Adrenal gland (tissue), 12 donors: Measurements from ENCODE around the gene NPAS1. TPM values are rescaled to one million over a fixed set of nuclear protein-coding genes. Genes with fewer than 3 reads are reported as not detected.
"Not testable (repeated sequence)": the region's sequence is repeated elsewhere in the genome, so short reads cannot be mapped to it uniquely, and the experiment has no call there.

Source experiments
- DNase-seq, 7 donors: peaks; one replicate each; pipeline ENCODE4 v3.0.0-alpha.2; 2019 to 2020
- H3K27ac ChIP-seq, 5 donors: fragments of 200-600 bp; sonication (generic) in 4 of 5; 1 replicate in 3 of 5; 2 replicates in 2 of 5; pipeline versions ENCODE4 v1.5.1 to v1.8.0; 2016 to 2020; ENCODE audit warnings: mild to moderate bottlenecking in 1 of 5
- H3K27me3 ChIP-seq: fragments of 200-600 bp; 2 replicates; pipeline ENCODE4 v1.8.0; 2021
- H3K36me3 ChIP-seq, 2 donors: fragments of 200-600 bp; replicated peaks in 1 of 2; 1 replicate in 1 of 2; 2 replicates in 1 of 2; pipeline versions ENCODE4 v1.5.1 to v1.8.0; 2018 to 2022
- H3K4me1 ChIP-seq, 2 donors: fragments of 200-600 bp; replicated peaks in 1 of 2; 1 replicate in 1 of 2; 2 replicates in 1 of 2; pipeline versions ENCODE4 v1.5.1 to v1.8.0; 2018 to 2021
- H3K4me3 ChIP-seq, 4 donors: fragments of 200-600 bp; sonication (generic) in 3 of 4; one replicate each; pipeline ENCODE4 v1.5.1; 2016 to 2018
- H3K9me3 ChIP-seq, 3 donors: fragments of 200-600 bp; sonication (generic) in 1 of 3; replicated peaks in 1 of 3; 1 replicate in 2 of 3; 2 replicates in 1 of 3; pipeline versions ENCODE4 v1.5.1 to v1.8.0; 2016 to 2021
- CTCF ChIP-seq, 6 experiments: fragments of 450-650 bp in 4 of 6; fragments of 200-600 bp in 2 of 6; sonication (generic) in 1 of 6; IDR thresholded peaks; 1 replicate in 5 of 6; 2 replicates in 1 of 6; pipeline versions ENCODE4 v1.5.1 to v1.8.0; 2016 to 2021; ENCODE audit warnings: antibody characterized with exemption in 6 of 6, mild to moderate bottlenecking in 2 of 6, moderate library complexity in 1 of 6
- POLR2A ChIP-seq, 2 donors: fragments of 450-650 bp; IDR thresholded peaks; one replicate each; pipeline ENCODE4 v1.6.1; 2017; ENCODE audit warnings: antibody characterized with exemption in 2 of 2, mild to moderate bottlenecking in 2 of 2, moderate library complexity in 1 of 2
- WGBS, 4 donors: extraction: QIAGEN DNeasy Blood & Tissue Kit in 2 of 4; methylation state at CpG; one replicate each; pipeline versions ENCODE4 v1.1.5 to v1.1.7; 2013 to 2017; 5-methylcytosine and 5-hydroxymethylcytosine counted together
- intact Hi-C, 2 donors: fragments of 100-400 bp; cut with DNase I; formaldehyde crosslinking; loops; one replicate each; pipeline versions ENCODE4 v1.14.1 to v1.15.0; 2022 to 2023
- polyA plus RNA-seq, 3 donors: library from polyadenylated mRNA; stranded (reverse); fragments of 200-250 nt in 2 of 3; fragments of 350-450 nt in 1 of 3; fragmentation: Illumina TruSeq in 1 of 3; extraction: RNeasy Lipid Tissue Mini Kit (QIAGEN cat#74804) in 1 of 3; gene quantifications; one replicate each; pipeline ENCODE4 v1.2.3, GENCODE V29; 2013 to 2014
- total RNA-seq, 9 donors: library from RNA; depleted of rRNA in 4 of 9; stranded (reverse); fragments of >200 nt in 4 of 9; fragments of 120-200 nt in 1 of 9; fragmentation: NEBNext Ultra II Directional in 1 of 9; extraction: Animal tissue kit (Norgen Biotek cat#: 25700) in 1 of 9; gene quantifications; one replicate each; pipeline versions ENCODE4 v1.1.0 to v1.2.4, GENCODE V29; 2013 to 2023
- donor health status: healthy with polysubstance abuse.
- donor health status: Bipolar disorder and iron deficiency.
- donor health status: DM: yes; HTN: yes; CAD: no.
- donor health status: DM: no; HTN: no; CAD: no.
- donor health status: DM: no; HTN: no; CAD: no.
- donor health status: DM: yes; HTN: yes; CAD: no.

Gene NPAS1
- total and polyA plus RNA-seq, 12 donors, result 0.28 to 3.5 (median 0.84) TPM; not detected in 3

GRCh38 chr19:47075179-47075810 is 55.7 kb downstream of the NPAS1 start:
- Histone ChIP-seq H3K4me3 (no peak overlapping the region), H3K27me3 (no peaks in the 10 kb centered on the region), H3K4me1 (peaks cover 0 to 8% of the 10 kb centered on the region in 2 donors), H3K9me3 (no peaks in the 10 kb centered on the region), H3K27ac (no peak overlapping the region), H3K36me3 (peaks cover 0 to 67% of the 10 kb centered on the region in 2 donors)
- no peak for TF ChIP-seq POLR2A (IDR thresholded peaks at IDR 0.05)
- no peak for TF ChIP-seq CTCF (IDR thresholded peaks at IDR 0.05)
- DNase-seq, result peak in 1 of 7 donors; percentile 15
- intact Hi-C loops, result loop anchor here in 1 of 2 donors (5.0 kb wide), 1 partner anchor 52 kb away; no protein-coding TSS in a partner anchor
- WGBS, 4 donors, result 71 to 81% (median 76%) methylated on average over 12 to 15 of the region's 15 CpGs

- no peak for TF ChIP-seq CTCF (IDR thresholded peaks at IDR 0.05)
- TF ChIP-seq POLR2A (IDR thresholded peaks at IDR 0.05), result no peak
- Histone ChIP-seq H3K27ac (no peak overlapping the region), H3K4me1 (peaks cover 0 to 8% of the 10 kb centered on the region in 2 donors), H3K36me3 (peaks cover 0 to 67% of the 10 kb centered on the region in 2 donors), H3K4me3 (no peak overlapping the region), H3K27me3 (no peaks in the 10 kb centered on the region), H3K9me3 (no peaks in the 10 kb centered on the region)
- peak in 3 of 7 donors; percentile 37 to 51 (median 51) for DNase-seq
- intact Hi-C loops, result loop anchor here in 1 of 2 donors (5.0 kb wide), 1 partner anchor 51 kb away; no protein-coding TSS in a partner anchor
- WGBS, 4 donors, result 65 to 75% (median 68%) methylated on average over 12 to 13 of the region's 13 CpGs
Measured at GRCh38 chr19:47075941-47076340, 56.3 kb downstream of the NPAS1 start.

GRCh38 chr19:47078351-47078750 is 58.7 kb downstream of the NPAS1 start:
- intact Hi-C loops, result loop anchor here in 1 of 2 donors (5.0 kb wide), 1 partner anchor 49 kb away; no protein-coding TSS in a partner anchor
- H3K27ac ChIP-seq, H3K4me1 ChIP-seq, H3K27me3 ChIP-seq, DNase-seq, H3K9me3 ChIP-seq, H3K4me3 ChIP-seq: not testable (repeated sequence)
- H3K36me3 ChIP-seq, result peaks cover 0 to 67% of the 10 kb centered on the region in 2 donors
- WGBS, 4 donors, result 94 to 97% (median 96%) methylated on average over 13 of the region's 13 CpGs

- no peak overlapping the region for H3K27ac ChIP-seq
- intact Hi-C loops, result loop anchor here (5.0 kb wide), 2 partner anchors 36 to 46 kb away; no protein-coding TSS in a partner anchor
- DNase-seq, result no peak
- peaks cover 0 to 8% of the 10 kb centered on the region in 2 donors for H3K4me1 ChIP-seq
- no peak for TF ChIP-seq POLR2A (IDR thresholded peaks at IDR 0.05)
- TF ChIP-seq CTCF (IDR thresholded peaks at IDR 0.05), result no peak
- no peak overlapping the region for H3K4me3 ChIP-seq
- H3K36me3 ChIP-seq, result peaks cover 0 to 85% of the 10 kb centered on the region in 2 donors
- no peaks in the 10 kb centered on the region for H3K27me3 ChIP-seq
- WGBS, 4 donors, result 85 to 90% (median 87%) methylated on average over 3 to 6 of the region's 6 CpGs
- H3K9me3 ChIP-seq, result no peaks in the 10 kb centered on the region
Measured at GRCh38 chr19:47081095-47081494, 61.5 kb downstream of the NPAS1 start.
